IMR-90 (cell line): Measurements from ENCODE around the gene CPXM2. TPM values are rescaled to one million over a fixed set of nuclear protein-coding genes. Genes with fewer than 3 reads are reported as not detected.

Experiments used
- ATAC-seq: fragments of 200-7000 bp; cut with Tn5 transposase; 2 replicates; pipeline ENCODE4 v1.9.1; 2020; ENCODE audit warnings: low read depth, mild to moderate bottlenecking, moderate library complexity
- BruUV-seq: library from RNA; stranded (reverse); fragments of 400-500 nt; replicated peaks from 2 replicates; lab custom pipeline; 2021; lab: Mats Ljungman, UMichigan
- CTCF ChIA-PET: fragments of 300-600 bp; formaldehyde crosslinking; extraction: SDS; loops from one replicate; lab custom pipeline; 2021; ENCODE audit warnings: antibody characterized with exemption; lab: Yijun Ruan, JAX
- POLR2A ChIA-PET: fragments of 300-600 bp; sonication (Branson Sonifier 250); formaldehyde crosslinking; loops from one replicate; lab custom pipeline; 2022; ENCODE audit warnings: antibody characterized with exemption; ENCODE audit not compliant: unreplicated experiment; lab: Charles Lee
- DNase-seq: peaks from one replicate; pipeline ENCODE4 v3.0.0; 2013
- H2AFZ ChIP-seq: replicated peaks from 2 replicates; pipeline ENCODE3; 2013; ENCODE audit warnings: low read length, mild to moderate bottlenecking; ENCODE audit not compliant: poor library complexity
- H2AK5ac ChIP-seq: 2 replicates; pipeline ENCODE4 v1.6.1; 2013; ENCODE audit warnings: low read depth, low read length, inconsistent platforms
- H2AK9ac ChIP-seq: replicated peaks from 2 replicates; pipeline ENCODE3; 2013; ENCODE audit warnings: mild to moderate bottlenecking, low read depth, low read length, moderate library complexity; ENCODE audit not compliant: poor library complexity
- H2BK120ac ChIP-seq: 2 replicates; pipeline ENCODE4 v1.6.1; 2013; ENCODE audit warnings: low read depth, low read length, inconsistent platforms
- H2BK15ac ChIP-seq: 3 replicates; pipeline ENCODE4 v1.6.1; 2013; ENCODE audit warnings: low read depth, low read length, inconsistent platforms
- H2BK20ac ChIP-seq: 2 replicates; pipeline ENCODE4 v1.6.1; 2013; ENCODE audit warnings: low read depth, mild to moderate bottlenecking, inconsistent platforms, low read length, moderate library complexity
- H2BK5ac ChIP-seq: 2 replicates; pipeline ENCODE4 v1.6.1; 2013; ENCODE audit warnings: mild to moderate bottlenecking, low read depth, low read length, inconsistent platforms; ENCODE audit not compliant: poor library complexity, severe bottlenecking
- H3K14ac ChIP-seq: replicated peaks from 2 replicates; pipeline ENCODE4 v1.6.1; 2013; ENCODE audit warnings: low read depth, low read length, inconsistent platforms
- H3K18ac ChIP-seq: 2 replicates; pipeline ENCODE4 v1.6.1; 2013; ENCODE audit warnings: low read depth, low read length, control low read depth
- H3K23ac ChIP-seq: 2 replicates; pipeline ENCODE4 v1.6.1; 2013; ENCODE audit warnings: low read depth, low read length, inconsistent platforms
- H3K27ac ChIP-seq: 2 replicates; pipeline ENCODE4 v1.5.1; 2013; ENCODE audit warnings: mild to moderate bottlenecking, control low read depth, low read length; ENCODE audit not compliant: insufficient read depth
- H3K27me3 ChIP-seq: 2 replicates; pipeline ENCODE4 v1.6.1; 2013; ENCODE audit warnings: low read length; ENCODE audit not compliant: control insufficient read depth, insufficient read depth
- H3K36me3 ChIP-seq: 2 replicates; pipeline ENCODE4 v1.6.1; 2013; ENCODE audit warnings: low read length, mixed read lengths; ENCODE audit not compliant: control insufficient read depth, insufficient read depth
- H3K4ac ChIP-seq: 2 replicates; pipeline ENCODE4 v1.6.1; 2013; ENCODE audit warnings: low read depth, low read length, inconsistent platforms
- H3K4me1 ChIP-seq: 2 replicates; pipeline ENCODE4 v1.6.1; 2013; ENCODE audit warnings: low read length, mixed read lengths; ENCODE audit not compliant: control insufficient read depth, insufficient read depth
- H3K4me2 ChIP-seq: 2 replicates; pipeline ENCODE4 v1.6.1; 2013; ENCODE audit warnings: low read depth, mild to moderate bottlenecking, control low read depth, low read length, moderate library complexity
- H3K4me3 ChIP-seq: 2 replicates; pipeline ENCODE4 v1.5.1; 2013; ENCODE audit warnings: low read depth, mild to moderate bottlenecking, control low read depth, low read length, moderate library complexity; ENCODE audit not compliant: insufficient read depth
- H3K56ac ChIP-seq: 2 replicates; pipeline ENCODE4 v1.6.1; 2013; ENCODE audit warnings: low read length, inconsistent platforms; ENCODE audit not compliant: insufficient read depth; ENCODE audit errors: extremely low read depth
- H3K79me1 ChIP-seq, 2 experiments: 2 replicates each; pipeline ENCODE4 v1.6.1; 2013; ENCODE audit warnings: low read length in 2 of 2, inconsistent platforms in 1 of 2, low read depth in 1 of 2
- H3K9ac ChIP-seq: 2 replicates; pipeline ENCODE4 v1.6.1; 2013; ENCODE audit warnings: low read depth, low read length, control low read depth
- H3K9me1 ChIP-seq: 2 replicates; pipeline ENCODE4 v1.6.1; 2013; ENCODE audit warnings: low read length, inconsistent platforms; ENCODE audit not compliant: insufficient read depth
- H3K9me3 ChIP-seq: 2 replicates; pipeline ENCODE4 v1.6.1; 2013; ENCODE audit warnings: low read length; ENCODE audit not compliant: control insufficient read depth, insufficient read depth
- H4K20me1 ChIP-seq: 2 replicates; pipeline ENCODE4 v1.6.1; 2013; ENCODE audit warnings: low read length, inconsistent platforms; ENCODE audit not compliant: insufficient read depth
- H4K5ac ChIP-seq: 2 replicates; pipeline ENCODE4 v1.6.1; 2013; ENCODE audit warnings: mild to moderate bottlenecking, low read depth, low read length, control low read depth
- H4K8ac ChIP-seq, 2 experiments: 2 replicates each; pipeline ENCODE4 v1.6.1; 2013; ENCODE audit warnings: low read depth in 2 of 2, low read length in 2 of 2, control low read depth in 1 of 2, inconsistent platforms in 1 of 2
- H4K91ac ChIP-seq: 2 replicates; pipeline ENCODE4 v1.6.1; 2013; ENCODE audit warnings: low read depth, low read length, inconsistent platforms; ENCODE audit not compliant: insufficient read depth
- BHLHE40 ChIP-seq: fragments of 150-350 bp; IDR thresholded peaks from 2 replicates; pipeline ENCODE4 v1.6.1; 2016; ENCODE audit warnings: mild to moderate bottlenecking, low read depth, low read length
- CEBPB ChIP-seq: IDR thresholded peaks from 2 replicates; pipeline ENCODE4 v1.6.1; 2012; ENCODE audit warnings: low read depth, low read length, improper control_type of control experiment
- CHD1 ChIP-seq: IDR thresholded peaks from 2 replicates; pipeline ENCODE4 v1.6.1; 2012; ENCODE audit warnings: low read depth, low read length, improper control_type of control experiment
- CTCF ChIP-seq: conservative IDR thresholded peaks from 2 replicates; pipeline ENCODE4 v1.5.1; 2012; ENCODE audit warnings: mild to moderate bottlenecking, low read depth, low read length, improper control_type of control experiment
- FOS ChIP-seq: fragments of 150-350 bp; IDR thresholded peaks from 2 replicates; pipeline ENCODE4 v1.6.1; 2016; ENCODE audit warnings: low read depth, low read length
- MAFK ChIP-seq: IDR thresholded peaks from 2 replicates; pipeline ENCODE4 v1.6.1; 2012; ENCODE audit warnings: low read depth, low read length, improper control_type of control experiment
- MAZ ChIP-seq: IDR thresholded peaks from 2 replicates; pipeline ENCODE4 v1.6.1; 2012; ENCODE audit warnings: low read depth, mild to moderate bottlenecking, low read length, improper control_type of control experiment, moderate library complexity, borderline replicate concordance
- MXI1 ChIP-seq: IDR thresholded peaks from 2 replicates; pipeline ENCODE4 v1.6.1; 2012; ENCODE audit warnings: low read depth, mild to moderate bottlenecking, low read length, moderate library complexity, borderline replicate concordance
- NFE2L2 ChIP-seq: fragments of 150-350 bp; IDR thresholded peaks from 2 replicates; pipeline ENCODE4 v1.6.1; 2016; ENCODE audit warnings: low read depth, mild to moderate bottlenecking, low read length
- POLR2A ChIP-seq: IDR thresholded peaks from 2 replicates; pipeline ENCODE4 v1.6.1; 2012; ENCODE audit warnings: mild to moderate bottlenecking, low read depth, low read length
- RAD21 ChIP-seq: IDR thresholded peaks from 2 replicates; pipeline ENCODE4 v1.6.1; 2012; ENCODE audit warnings: low read length, improper control_type of control experiment
- RCOR1 ChIP-seq: IDR thresholded peaks from 2 replicates; pipeline ENCODE4 v1.6.1; 2012; ENCODE audit warnings: mild to moderate bottlenecking, low read length, improper control_type of control experiment; ENCODE audit not compliant: insufficient replicate concordance
- RFX5 ChIP-seq: IDR thresholded peaks from 2 replicates; pipeline ENCODE4 v1.8.0; 2012; ENCODE audit warnings: low read depth, mild to moderate bottlenecking, low read length, moderate library complexity
- SMC3 ChIP-seq: fragments of 150-350 bp; IDR thresholded peaks from 2 replicates; pipeline ENCODE4 v1.6.1; 2016; ENCODE audit warnings: low read depth, mild to moderate bottlenecking, antibody characterized with exemption, low read length, moderate library complexity
- USF2 ChIP-seq: fragments of 150-350 bp; IDR thresholded peaks from 2 replicates; pipeline ENCODE4 v1.6.1; 2017; ENCODE audit warnings: mild to moderate bottlenecking, antibody characterized with exemption, low read length, low read depth
- WGBS, 2 experiments: methylation state at CpG; one replicate each; pipeline versions ENCODE4 v1.1.5 to v1.1.7; 2013; ENCODE audit warnings: missing lambda C conversion rate in 2 of 2; ENCODE audit not compliant: insufficient read length in 1 of 2; ENCODE audit errors: extremely low coverage in 2 of 2; 5-methylcytosine and 5-hydroxymethylcytosine counted together
- dilution Hi-C: fragments of 300-500 bp; cut with HindIII; formaldehyde crosslinking; loops from one replicate; pipeline ENCODE4 v1.14.3; 2018; ENCODE audit warnings: low sequenced_read_pairs; ENCODE audit not compliant: unreplicated experiment
- in situ Hi-C: fragments of 300-500 bp; cut with MboI; formaldehyde crosslinking; loops from 3 replicates; pipeline ENCODE4 v1.14.3; 2019; ENCODE audit warnings: low sequenced_read_pairs, inconsistent platforms, mixed read lengths
- intact Hi-C: fragments of 100-400 bp; cut with micrococcal nuclease; formaldehyde crosslinking; loops from 2 replicates; pipeline ENCODE4 v1.10.0; 2022
- polyA plus RNA-seq, 3 experiments: library from polyadenylated mRNA; depleted of rRNA; stranded (reverse); fragments of >200 nt; gene quantifications; 2 replicates each; pipeline ENCODE4 v1.2.3, GENCODE V29; 2012; ENCODE audit warnings: low replicate concordance in 1 of 3
- total RNA-seq: library from RNA; depleted of rRNA; stranded (reverse); fragments of >200 nt; gene quantifications from 2 replicates; pipeline ENCODE4 v1.2.3, GENCODE V29; 2012
- TF ChIP-seq, protein P1 (sequence below): fragments of 150-350 bp; IDR thresholded peaks from 2 replicates; pipeline ENCODE4 v1.6.1; 2016; ENCODE audit warnings: low read depth, mild to moderate bottlenecking, low read length, moderate library complexity, borderline replicate concordance

Gene CPXM2
- total and polyA plus RNA-seq, 2 of the 4 experiments (the other 2 are of a cell fraction): not detected

DNA sequence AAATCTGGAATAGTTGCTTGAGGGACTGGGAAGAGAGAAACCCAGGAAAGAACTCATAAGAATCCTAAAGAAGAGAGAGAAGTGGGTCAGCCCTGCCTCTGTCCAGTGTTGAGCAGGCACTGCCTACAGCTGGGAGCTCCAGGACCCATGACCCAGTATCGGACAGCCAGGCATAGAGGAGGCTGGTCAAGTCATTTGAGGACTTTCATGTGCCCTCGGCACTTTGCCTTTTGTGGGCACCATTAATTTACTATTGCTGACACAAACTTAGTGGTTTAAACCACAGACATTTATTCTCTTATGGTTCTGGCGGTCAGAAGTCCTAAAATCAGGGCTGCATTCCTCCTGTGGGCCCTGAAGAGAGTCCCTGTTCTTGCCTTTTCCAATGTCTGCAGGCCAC is 60.3 kb downstream of the CPXM2 start:
- dilution Hi-C loops: no loop called here
- no peak for ATAC-seq
- in situ Hi-C loops: no loop called here

More for the DNA sequence above, 60.3 kb downstream of the CPXM2 start:
- Histone ChIP-seq H2AK9ac (no peak overlapping the region), H3K9ac (no peak overlapping the region), H3K4ac (no peak overlapping the region), H2BK15ac (no peak overlapping the region), H2AFZ (no peak overlapping the region), H2BK120ac (no peak overlapping the region), H3K4me3 (no peak overlapping the region), H3K27me3 (no peaks in the 10 kb centered on the region), H4K5ac (no peak overlapping the region), H3K36me3 (no peaks in the 10 kb centered on the region), H3K56ac (no peak overlapping the region), H3K23ac (no peak overlapping the region), H3K27ac (no peak overlapping the region), H3K79me1 (no peaks in the 10 kb centered on the region), H3K14ac (no peak overlapping the region), H3K9me1 (no peaks in the 10 kb centered on the region), H3K4me2 (no peak overlapping the region), H3K9me3 (peaks cover 25% of the 10 kb centered on the region), H2BK20ac (no peak overlapping the region), H4K20me1 (no peaks in the 10 kb centered on the region), H4K91ac (no peak overlapping the region), H3K18ac (no peak overlapping the region), H2AK5ac (no peak overlapping the region), H4K8ac (no peak overlapping the region), H2BK5ac (no peak overlapping the region), H3K4me1 (no peaks in the 10 kb centered on the region)
- TF ChIP-seq RAD21: no peak
- TF ChIP-seq CHD1: no peak
- no peak for TF ChIP-seq BHLHE40
- no peak for TF ChIP-seq CEBPB
- TF ChIP-seq RCOR1: no peak
- no peak for TF ChIP-seq MAZ
- TF ChIP-seq FOS: no peak
- TF ChIP-seq RFX5: no peak
- no peak for TF ChIP-seq SMC3
- no peak for TF ChIP-seq MAFK
- no peak for TF ChIP-seq POLR2A
- no peak for TF ChIP-seq MXI1
- no peak for TF ChIP-seq CTCF
- TF ChIP-seq NFE2L2: no peak
- TF ChIP-seq USF2: no peak
- TF ChIP-seq, protein P1, sequence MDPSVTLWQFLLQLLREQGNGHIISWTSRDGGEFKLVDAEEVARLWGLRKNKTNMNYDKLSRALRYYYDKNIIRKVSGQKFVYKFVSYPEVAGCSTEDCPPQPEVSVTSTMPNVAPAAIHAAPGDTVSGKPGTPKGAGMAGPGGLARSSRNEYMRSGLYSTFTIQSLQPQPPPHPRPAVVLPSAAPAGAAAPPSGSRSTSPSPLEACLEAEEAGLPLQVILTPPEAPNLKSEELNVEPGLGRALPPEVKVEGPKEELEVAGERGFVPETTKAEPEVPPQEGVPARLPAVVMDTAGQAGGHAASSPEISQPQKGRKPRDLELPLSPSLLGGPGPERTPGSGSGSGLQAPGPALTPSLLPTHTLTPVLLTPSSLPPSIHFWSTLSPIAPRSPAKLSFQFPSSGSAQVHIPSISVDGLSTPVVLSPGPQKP: no peak
- ChIA-PET CTCF (no interaction called here), POLR2A (no interaction called here)
- no TSS peak for BruUV-seq
- DNase-seq: no peak
- 40% methylated on average over 1 of the region's 3 CpGs; no CpG with 5 or more reads in 1 of the 2 experiments for WGBS, 2 experiments
- intact Hi-C loops: no loop called here
